PFSK-1 (cell line): Measurements from ENCODE around the gene SLCO3A1.

ENCODE experiments used
- POLR2AphosphoS5 ChIP-seq: IDR thresholded peaks from 2 replicates; pipeline ENCODE4 v1.6.1; 2012; ENCODE audit warnings: low read depth, mild to moderate bottlenecking, control low read depth, low read length, moderate library complexity
- TF ChIP-seq, protein P1 (sequence below), 2 experiments: IDR thresholded peaks; 2 replicates each; pipeline versions ENCODE4 v1.6.1 to v1.8.0; 2011 to 2012; ENCODE audit warnings: low read depth in 2 of 2, low read length in 2 of 2, control low read depth in 1 of 2, inconsistent platforms in 1 of 2, mild to moderate bottlenecking in 1 of 2, moderate library complexity in 1 of 2; ENCODE audit not compliant: insufficient read depth in 1 of 2

GRCh38 chr15:91921843-91922198 lies 68.3 kb downstream of the SLCO3A1 start:
- TF ChIP-seq, protein P1, sequence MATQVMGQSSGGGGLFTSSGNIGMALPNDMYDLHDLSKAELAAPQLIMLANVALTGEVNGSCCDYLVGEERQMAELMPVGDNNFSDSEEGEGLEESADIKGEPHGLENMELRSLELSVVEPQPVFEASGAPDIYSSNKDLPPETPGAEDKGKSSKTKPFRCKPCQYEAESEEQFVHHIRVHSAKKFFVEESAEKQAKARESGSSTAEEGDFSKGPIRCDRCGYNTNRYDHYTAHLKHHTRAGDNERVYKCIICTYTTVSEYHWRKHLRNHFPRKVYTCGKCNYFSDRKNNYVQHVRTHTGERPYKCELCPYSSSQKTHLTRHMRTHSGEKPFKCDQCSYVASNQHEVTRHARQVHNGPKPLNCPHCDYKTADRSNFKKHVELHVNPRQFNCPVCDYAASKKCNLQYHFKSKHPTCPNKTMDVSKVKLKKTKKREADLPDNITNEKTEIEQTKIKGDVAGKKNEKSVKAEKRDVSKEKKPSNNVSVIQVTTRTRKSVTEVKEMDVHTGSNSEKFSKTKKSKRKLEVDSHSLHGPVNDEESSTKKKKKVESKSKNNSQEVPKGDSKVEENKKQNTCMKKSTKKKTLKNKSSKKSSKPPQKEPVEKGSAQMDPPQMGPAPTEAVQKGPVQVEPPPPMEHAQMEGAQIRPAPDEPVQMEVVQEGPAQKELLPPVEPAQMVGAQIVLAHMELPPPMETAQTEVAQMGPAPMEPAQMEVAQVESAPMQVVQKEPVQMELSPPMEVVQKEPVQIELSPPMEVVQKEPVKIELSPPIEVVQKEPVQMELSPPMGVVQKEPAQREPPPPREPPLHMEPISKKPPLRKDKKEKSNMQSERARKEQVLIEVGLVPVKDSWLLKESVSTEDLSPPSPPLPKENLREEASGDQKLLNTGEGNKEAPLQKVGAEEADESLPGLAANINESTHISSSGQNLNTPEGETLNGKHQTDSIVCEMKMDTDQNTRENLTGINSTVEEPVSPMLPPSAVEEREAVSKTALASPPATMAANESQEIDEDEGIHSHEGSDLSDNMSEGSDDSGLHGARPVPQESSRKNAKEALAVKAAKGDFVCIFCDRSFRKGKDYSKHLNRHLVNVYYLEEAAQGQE (IDR thresholded peaks at IDR 0.05; ENCODE audit: insufficient read depth in 1 of 2, low read depth in 2 of 2, low read length in 2 of 2), result no peak
- TF ChIP-seq POLR2AphosphoS5, result no peak
